Inflammatory macrophage treated with lipopolysaccharide for 4 hours (primary cell): ENCODE results near the gene RASSF1.

Source experiments
- DNase-seq: peaks from one replicate; pipeline ENCODE4 v3.0.0-alpha.2; 2020

RASSF1 gene, protein sequence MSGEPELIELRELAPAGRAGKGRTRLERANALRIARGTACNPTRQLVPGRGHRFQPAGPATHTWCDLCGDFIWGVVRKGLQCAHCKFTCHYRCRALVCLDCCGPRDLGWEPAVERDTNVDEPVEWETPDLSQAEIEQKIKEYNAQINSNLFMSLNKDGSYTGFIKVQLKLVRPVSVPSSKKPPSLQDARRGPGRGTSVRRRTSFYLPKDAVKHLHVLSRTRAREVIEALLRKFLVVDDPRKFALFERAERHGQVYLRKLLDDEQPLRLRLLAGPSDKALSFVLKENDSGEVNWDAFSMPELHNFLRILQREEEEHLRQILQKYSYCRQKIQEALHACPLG

GRCh38 chr3:50340448-50341329, at the start of gene RASSF1:
RASSF1 (minus strand) TSS chr3:50340836; CDS start chr3:50340805, 31 bp downstream.
- peak; percentile 56 for DNase-seq

DNA sequence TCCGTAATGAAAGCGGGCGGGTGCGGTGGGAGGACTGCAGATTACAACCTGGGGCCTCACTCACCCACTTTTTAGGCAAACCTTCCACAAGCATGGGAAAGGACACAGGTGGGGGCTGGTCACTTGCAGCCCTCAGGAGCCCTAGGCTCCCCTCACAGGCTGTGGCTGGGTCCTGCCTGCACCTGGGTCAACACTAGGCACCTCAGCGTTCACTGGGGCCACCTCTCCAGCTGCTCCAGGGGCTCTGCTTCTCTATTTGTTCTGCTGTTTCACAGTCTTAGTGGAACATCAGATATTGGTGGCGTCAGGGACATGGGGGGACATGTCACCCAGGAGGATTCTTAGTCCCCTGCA, 48.8 kb upstream of the RASSF1 start:
- no peak for DNase-seq

- no peak for DNase-seq
These were observed 48.2 kb upstream of the RASSF1 start for GRCh38 chr3:50388720-50389413.

- no peak for DNase-seq
These were observed 47.5 kb upstream of the RASSF1 start for GRCh38 chr3:50388016-50388719.

GRCh38 chr3:50385754-50386153, 45.1 kb upstream of the RASSF1 start:
- no peak for DNase-seq

DNA sequence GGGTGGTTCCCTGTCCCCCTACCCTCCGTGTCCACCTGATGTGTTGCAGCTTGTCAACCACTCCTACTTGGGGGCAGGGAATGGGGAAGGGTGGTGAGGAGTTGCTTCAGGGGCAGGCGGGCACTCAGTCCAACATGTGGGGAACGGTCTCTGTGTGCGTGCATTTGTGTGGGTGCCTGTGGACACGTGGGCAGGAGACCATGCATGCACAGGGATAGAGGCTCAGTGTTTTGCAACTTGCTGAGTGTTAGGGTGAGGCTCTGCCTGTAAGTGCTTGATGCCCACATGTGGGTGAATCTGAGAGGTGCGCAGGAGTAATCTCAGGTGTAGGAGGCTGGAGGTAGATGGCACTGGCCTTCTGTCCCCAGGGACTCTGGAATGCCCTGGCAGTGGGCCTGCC, 43.1 kb upstream of the RASSF1 start:
- DNase-seq = no peak

DNA sequence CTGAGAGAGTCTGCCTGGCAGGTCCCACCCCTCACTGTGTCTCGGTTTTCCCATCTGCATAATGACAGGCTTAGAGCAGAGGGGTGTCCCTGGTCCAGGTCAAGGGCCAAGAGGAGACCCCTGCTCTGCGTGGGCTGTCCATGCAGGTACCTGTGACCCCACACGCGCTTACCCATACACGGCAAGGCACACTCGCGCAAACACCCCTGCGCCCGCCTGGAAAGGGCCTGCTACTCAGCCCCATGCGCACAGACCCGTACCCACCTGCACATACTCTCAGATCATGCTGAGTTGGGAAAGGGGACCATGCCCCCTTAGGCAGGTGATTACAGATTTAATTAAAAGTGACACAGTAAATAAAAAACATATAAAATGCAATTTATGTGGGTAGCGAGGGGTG, 42.1 kb upstream of the RASSF1 start:
- DNase-seq = no peak

GRCh38 chr3:50381383-50381782, 40.7 kb upstream of the RASSF1 start:
- no peak for DNase-seq

DNA sequence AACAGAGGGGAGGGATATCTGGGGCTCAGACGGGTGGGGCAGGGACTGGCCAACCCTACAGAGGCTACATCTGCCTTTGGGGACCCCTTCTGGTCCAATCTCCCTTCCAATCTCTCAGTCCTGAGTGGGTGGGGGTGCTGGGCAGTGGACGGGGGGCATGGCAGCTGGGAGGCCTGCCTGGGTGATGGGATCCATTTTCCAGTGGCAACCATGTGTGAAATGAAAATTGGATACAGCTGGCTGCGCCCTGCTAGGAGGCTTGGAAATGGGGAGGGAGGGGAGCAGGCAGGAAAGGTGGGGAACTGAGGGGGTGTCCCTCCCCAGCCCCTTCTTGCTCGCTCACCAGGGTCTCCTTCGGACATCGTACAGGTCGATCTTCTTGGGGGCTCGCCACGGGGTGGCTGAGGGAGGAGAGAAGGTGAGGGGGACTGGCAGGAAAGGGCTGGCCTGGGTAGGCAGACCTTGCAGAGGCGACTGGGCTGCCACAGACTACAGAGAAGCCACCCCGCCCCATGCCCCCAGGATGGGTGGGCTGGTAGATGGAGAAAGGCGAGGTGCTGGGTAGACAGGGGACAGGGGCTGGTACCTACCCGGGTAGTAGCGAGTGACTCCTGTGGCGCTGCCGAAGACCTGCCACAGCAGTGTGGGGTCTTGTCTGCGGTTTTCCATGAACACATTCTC, 39.9 kb upstream of the RASSF1 start:
- DNase-seq = no peak

- no peak for DNase-seq
These were observed 38.1 kb upstream of the RASSF1 start for GRCh38 chr3:50378757-50379156.

GRCh38 chr3:50378024-50378423, 37.4 kb upstream of the RASSF1 start:
- no peak for DNase-seq

DNA sequence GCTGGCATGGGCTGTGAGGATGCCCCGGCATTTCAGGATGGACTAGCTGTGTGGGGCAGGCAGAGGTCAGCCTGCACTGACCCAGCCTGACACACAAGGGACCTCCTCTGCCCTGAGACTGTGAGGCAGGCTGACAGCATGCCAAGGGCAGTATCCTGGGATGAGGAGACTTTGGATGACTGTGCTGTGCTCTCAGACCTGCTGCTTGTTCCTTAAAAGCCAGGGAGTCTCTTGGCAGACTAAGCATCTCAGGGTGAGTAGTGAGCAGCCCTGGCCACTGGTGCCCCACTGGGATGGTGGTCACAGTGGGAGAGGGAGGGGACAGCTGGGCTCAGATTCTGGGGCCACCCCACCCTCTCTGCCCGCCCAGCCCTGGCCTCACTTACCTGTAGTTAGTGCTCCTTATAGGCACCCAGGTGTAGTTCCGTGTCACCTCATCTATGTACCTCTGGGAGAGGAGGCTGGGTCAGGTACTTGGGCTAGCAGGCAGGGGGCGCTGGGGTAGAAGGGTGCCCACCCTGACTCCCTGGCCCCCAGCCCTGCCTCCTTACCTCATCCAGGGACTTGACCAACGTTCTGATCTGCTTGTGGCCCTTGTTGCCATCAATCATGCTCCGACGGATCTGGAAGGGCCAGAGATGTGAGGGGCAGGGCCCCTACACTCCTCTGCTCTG, 34.8 kb upstream of the RASSF1 start:
- DNase-seq = no peak

DNA sequence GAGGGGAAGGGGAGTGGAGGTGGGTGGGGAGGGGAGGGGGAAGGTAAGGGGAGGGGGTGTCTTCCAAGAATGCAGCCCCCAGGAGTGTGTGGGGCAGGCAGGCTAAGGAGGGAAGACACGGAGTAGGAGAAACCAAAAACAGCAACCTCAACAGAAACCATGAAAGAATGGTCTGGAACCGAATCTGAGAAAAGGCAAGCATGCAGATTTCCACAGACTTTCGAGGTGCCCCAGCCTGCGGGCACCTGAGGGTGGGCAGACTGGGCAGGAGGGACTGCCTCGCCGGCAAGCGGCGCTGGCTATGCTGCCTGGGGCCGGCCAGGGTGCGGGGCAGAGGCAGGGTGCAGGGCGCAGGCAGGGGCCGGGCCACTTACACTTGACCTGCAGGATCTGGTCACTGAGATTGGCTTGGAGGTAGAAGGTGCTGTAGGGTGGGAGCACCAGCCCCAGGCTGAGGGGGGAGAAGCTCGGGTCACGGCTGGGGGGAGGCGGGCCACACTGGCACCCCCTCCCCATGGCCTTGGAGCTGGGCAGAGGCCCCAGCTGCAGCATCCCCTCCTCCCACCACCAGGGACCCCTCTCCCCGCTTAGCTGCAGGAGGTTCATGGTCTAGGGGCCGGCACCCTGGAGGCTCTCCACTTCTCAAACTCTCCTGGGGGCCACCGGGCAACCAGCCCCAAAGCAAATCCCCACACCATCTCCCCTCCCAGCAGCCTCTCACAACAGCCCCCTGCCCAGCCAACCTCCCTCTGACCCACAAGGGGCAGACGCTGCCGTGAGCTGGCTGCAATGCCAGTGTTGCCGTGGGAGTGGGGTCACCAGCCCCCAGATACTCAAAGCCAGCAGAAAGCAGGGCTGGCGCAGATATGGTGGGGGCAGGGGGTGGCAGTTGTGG, 34.0 kb upstream of the RASSF1 start:
- no peak for DNase-seq

- DNase-seq = no peak
These were observed 32.8 kb upstream of the RASSF1 start for GRCh38 chr3:50373146-50374051.

DNA sequence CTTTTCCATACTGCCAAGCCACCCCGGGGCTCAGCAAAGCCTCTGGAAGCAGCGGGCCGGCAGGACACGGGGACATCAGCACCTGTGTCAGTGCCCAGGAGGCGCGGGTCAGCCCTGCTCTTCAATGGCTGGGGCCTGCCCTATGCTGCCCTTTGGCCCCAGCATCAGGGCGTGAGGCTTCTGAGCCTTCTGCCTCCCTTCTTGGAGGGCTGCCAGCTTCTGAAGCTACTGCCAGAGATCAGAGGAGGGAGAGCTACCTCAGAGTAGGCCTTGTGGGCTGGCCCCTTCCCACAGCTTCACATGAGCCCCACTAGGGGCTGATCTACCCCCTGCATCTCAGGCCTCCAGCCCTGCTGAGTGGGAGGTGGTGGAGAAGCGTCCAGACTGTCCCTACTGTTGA, 31.7 kb upstream of the RASSF1 start:
- no peak for DNase-seq

DNA sequence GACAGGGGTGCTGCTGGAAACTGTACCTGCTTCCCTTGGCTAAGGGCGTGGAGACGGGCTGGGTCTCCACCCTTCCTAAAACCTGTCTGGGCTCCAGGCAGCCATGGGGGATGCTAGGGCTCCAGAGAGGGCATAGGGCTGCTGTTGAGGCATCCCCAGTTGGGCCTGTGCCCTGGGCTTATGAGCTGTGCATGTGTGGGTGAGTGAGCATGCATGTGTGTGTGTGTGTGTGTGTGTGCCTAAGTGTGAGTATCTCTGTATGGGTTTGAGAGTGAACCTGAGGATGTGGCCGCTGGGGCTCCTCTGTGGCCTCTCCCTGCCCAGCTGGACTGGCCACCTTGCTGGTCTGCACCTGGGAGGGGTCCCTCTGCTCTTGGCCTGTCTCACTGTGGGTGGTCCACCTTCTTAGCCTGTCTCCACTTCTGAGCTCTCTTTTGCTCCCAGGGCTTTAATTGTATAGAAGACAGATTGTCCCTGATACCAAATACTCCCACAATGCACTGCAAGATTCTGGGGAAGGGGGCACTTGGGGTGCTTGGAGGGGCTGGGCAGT, 30.6 kb upstream of the RASSF1 start:
- no peak for DNase-seq

DNA sequence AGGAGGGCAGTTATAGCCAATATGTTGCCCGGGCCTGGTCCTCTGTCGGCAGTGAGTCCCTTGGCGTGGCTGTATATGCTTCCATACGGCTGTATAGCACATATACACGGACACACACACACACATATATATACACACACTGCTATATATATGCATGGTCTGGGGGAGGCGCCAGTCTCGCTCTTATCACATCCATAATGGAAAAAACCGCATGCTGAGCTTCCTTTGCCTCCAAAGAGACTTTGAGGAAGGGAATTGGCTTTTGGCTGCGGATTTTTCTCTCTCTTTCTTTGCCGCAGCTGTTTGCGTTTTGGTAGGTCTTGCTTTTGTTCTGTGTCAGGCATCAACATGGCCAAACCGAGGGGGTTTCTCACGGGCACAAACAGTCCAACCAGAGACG, 30.0 kb upstream of the RASSF1 start:
- no peak for DNase-seq

GRCh38 chr3:50369012-50369670, 28.5 kb upstream of the RASSF1 start:
- DNase-seq = no peak

GRCh38 chr3:50365842-50366220, 25.2 kb upstream of the RASSF1 start:
- no peak for DNase-seq
